HG02571 (cell line): ENCODE data around the gene BBOF1.
"Not testable (repeated sequence)": the region's sequence is repeated elsewhere in the genome, so short reads cannot be mapped to it uniquely, and the experiment has no call there.

Source experiments
- ATAC-seq: cut with Tn5 transposase; IDR thresholded peaks from one replicate; pipeline ENCODE4 v1.9.1; 2021; ENCODE audit warnings: mild to moderate bottlenecking, moderate library complexity; ENCODE audit not compliant: unreplicated experiment

Gene BBOF1

GRCh38 chr14:74018586-74019407 is at the start of gene BBOF1, which contains the start of gene ENTPD5:
Gene BBOF1, plus strand, starts transcription at chr14:74019349. Its CDS starts 130 bp downstream, at chr14:74019479.
Gene ENTPD5, minus strand, starts transcription at chr14:74019288. Its CDS starts 31,186 bp downstream, at chr14:73988102.
- ATAC-seq: peak; percentile 84

- no peak for ATAC-seq
Measured at GRCh38 chr14:73973497-73973896, 45.7 kb upstream of the BBOF1 start.

- ATAC-seq: no peak
Measured at GRCh38 chr14:73976125-73976524, 43.0 kb upstream of the BBOF1 start.

GRCh38 chr14:73977896-73978295 is 41.3 kb upstream of the BBOF1 start:
- ATAC-seq: no peak

- ATAC-seq: no peak
Measured at GRCh38 chr14:73988065-73988464, 31.1 kb upstream of the BBOF1 start.

- ATAC-seq: not testable (repeated sequence)
Measured at GRCh38 chr14:73988656-73989055, 30.5 kb upstream of the BBOF1 start.

- no peak for ATAC-seq
Measured at GRCh38 chr14:73991092-73991491, 28.1 kb upstream of the BBOF1 start.

GRCh38 chr14:73994926-73995325 is 24.2 kb upstream of the BBOF1 start:
- ATAC-seq: not testable (repeated sequence)

- ATAC-seq: no peak
Measured at GRCh38 chr14:73995977-73996378, 23.2 kb upstream of the BBOF1 start.

GRCh38 chr14:73996731-73997107 is 22.4 kb upstream of the BBOF1 start:
- ATAC-seq: no peak

GRCh38 chr14:73997108-73997943 is 21.8 kb upstream of the BBOF1 start:
- ATAC-seq: no peak

GRCh38 chr14:73997944-73998447 is 21.2 kb upstream of the BBOF1 start:
- no peak for ATAC-seq

- no peak for ATAC-seq
Measured at GRCh38 chr14:73998726-73999125, 20.4 kb upstream of the BBOF1 start.

GRCh38 chr14:74005664-74006063 is 13.5 kb upstream of the BBOF1 start:
- ATAC-seq: not testable (repeated sequence)

GRCh38 chr14:74008843-74009499 is 10.2 kb upstream of the BBOF1 start:
- ATAC-seq: no peak

GRCh38 chr14:74014299-74014698 is 4.8 kb upstream of the BBOF1 start:
- no peak for ATAC-seq

- no peak for ATAC-seq
Measured at GRCh38 chr14:74015176-74015575, 4.0 kb upstream of the BBOF1 start.

- no peak for ATAC-seq
Measured at GRCh38 chr14:74015963-74016362, 3.2 kb upstream of the BBOF1 start.

GRCh38 chr14:74018174-74018585 is 969 bp upstream of the BBOF1 start:
- ATAC-seq: no peak

GRCh38 chr14:74019408-74020137 is 424 bp downstream of the BBOF1 start:
- ATAC-seq: no peak
